Muscle layer of duodenum (tissue), 2 donors: ENCODE data around the gene DSCAML1.

ENCODE experiments used
- H3K27ac ChIP-seq: one replicate; pipeline ENCODE4 v1.7.0; 2013; ENCODE audit warnings: mild to moderate bottlenecking, low read length
- H3K27me3 ChIP-seq: one replicate; pipeline ENCODE4 v1.7.0; 2013; ENCODE audit warnings: low read depth, mild to moderate bottlenecking, control low read depth, low read length
- H3K36me3 ChIP-seq, 2 donors: one replicate each; pipeline ENCODE4 v1.7.0; 2013; ENCODE audit warnings: low read length in 2 of 2, control low read depth in 1 of 2, mild to moderate bottlenecking in 1 of 2; ENCODE audit not compliant: insufficient read depth in 2 of 2, control insufficient read depth in 1 of 2
- H3K4me1 ChIP-seq, 2 donors: one replicate each; pipeline ENCODE4 v1.7.0; 2013; ENCODE audit warnings: low read length in 2 of 2, mild to moderate bottlenecking in 2 of 2, control low read depth in 1 of 2, moderate library complexity in 1 of 2; ENCODE audit not compliant: insufficient read depth in 2 of 2, control insufficient read depth in 1 of 2
- H3K4me3 ChIP-seq, 2 donors: one replicate each; pipeline ENCODE4 v1.7.0; 2013; ENCODE audit warnings: low read length in 2 of 2, low read depth in 1 of 2, mild to moderate bottlenecking in 1 of 2
- H3K9me3 ChIP-seq, 2 donors: one replicate each; pipeline ENCODE4 v1.7.0; 2013; ENCODE audit warnings: low read length in 2 of 2, control low read depth in 1 of 2, mild to moderate bottlenecking in 1 of 2; ENCODE audit not compliant: control insufficient read depth in 1 of 2
- donor health status: healthy.

The DSCAML1 gene

DNA sequence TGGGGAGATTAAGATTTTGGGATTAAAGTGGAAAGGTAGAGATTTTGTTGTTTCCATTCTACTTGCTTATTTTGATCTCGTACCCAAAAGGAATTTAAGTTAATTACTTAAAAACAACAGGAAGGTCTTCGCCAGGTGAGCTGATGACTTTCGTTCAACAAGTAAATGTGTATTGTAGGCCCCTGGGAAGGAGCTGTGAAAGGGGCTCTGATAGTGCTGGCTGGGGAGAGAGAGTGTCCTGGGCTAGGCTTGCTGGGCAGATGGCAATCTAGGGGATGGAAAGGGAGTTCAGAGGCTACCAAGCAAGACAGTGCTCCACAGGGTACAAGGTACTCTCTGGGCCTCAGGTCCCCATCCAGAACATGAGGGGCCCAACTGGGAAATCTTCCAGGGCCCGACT, 279.9 kb downstream of the DSCAML1 start:
- peaks cover 5 to 11% of the 10 kb centered on the region in 2 donors for H3K4me1 ChIP-seq
- no peaks in the 10 kb centered on the region for H3K9me3 ChIP-seq
- H3K36me3 ChIP-seq = no peaks in the 10 kb centered on the region
- no peak overlapping the region for H3K27ac ChIP-seq
- H3K27me3 ChIP-seq = no peaks in the 10 kb centered on the region
- H3K4me3 ChIP-seq = no peak overlapping the region

DNA sequence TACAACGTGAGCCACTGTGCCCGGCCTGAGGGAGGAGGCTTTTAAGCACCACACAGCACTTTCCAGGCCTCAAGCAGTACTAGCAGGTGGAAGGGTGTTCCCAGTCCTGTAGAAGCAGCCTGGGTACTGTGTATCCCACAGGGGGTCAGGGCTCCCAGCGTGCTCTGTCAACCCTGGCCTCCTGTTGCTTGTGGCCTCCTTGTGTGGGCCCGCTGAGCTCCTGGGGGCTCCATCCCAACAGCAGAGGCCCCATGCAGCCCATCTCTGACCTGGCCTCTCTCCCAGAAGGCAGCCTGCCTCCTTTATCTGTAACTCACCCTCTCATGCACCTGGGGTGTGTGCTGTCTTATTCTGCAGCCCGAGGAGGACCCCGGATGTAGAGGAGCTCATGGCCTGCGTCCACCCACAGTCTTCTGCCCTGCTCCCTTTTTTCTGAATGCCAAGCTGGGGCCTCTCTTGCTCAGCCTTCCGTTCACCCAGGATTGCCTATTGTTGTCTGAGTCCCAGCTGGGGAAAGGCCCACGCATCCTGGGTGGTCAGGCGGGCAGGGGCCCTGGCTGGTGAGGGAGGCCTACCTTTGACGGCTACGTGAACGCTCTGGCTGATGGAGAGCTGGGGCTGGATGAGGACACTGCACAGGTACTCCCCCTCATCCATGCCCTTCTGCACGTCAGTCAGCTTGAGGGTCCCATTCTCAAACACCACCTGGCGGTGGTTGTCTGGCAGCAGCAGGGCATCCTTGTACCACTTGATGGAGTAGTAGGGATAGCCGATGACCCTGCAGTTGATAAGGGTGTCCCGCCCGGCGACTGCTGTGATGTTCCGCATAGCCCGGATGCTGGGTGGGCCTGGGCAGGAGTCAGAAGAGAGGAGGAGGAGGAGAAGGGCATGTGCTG, 280.9 kb downstream of the DSCAML1 start:
- H3K27ac ChIP-seq = no peak overlapping the region
- no peak overlapping the region for H3K4me3 ChIP-seq
- H3K9me3 ChIP-seq = no peaks in the 10 kb centered on the region
- no peaks in the 10 kb centered on the region for H3K27me3 ChIP-seq
- H3K36me3 ChIP-seq = no peaks in the 10 kb centered on the region
- H3K4me1 ChIP-seq = peaks cover 5 to 11% of the 10 kb centered on the region in 2 donors

DNA sequence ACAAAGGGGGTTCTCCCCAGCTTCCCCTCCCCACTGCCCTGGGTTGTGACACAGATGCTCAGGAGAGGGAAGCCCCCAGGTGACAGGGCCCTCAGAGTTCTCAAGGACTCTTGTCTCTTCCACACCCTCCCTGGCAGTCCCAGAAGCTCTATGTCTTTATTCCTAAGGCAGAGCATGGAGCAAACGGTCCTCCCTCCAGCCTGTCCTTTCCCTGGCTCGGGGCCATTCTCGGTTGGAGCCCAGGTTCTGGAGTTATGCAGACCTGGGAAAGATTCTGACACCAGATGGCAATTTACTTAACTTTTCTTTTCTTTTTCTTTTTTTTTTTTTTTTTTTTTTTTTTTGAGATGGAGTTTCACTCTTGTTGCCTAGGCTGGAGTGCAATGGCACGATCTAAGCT, 282.8 kb downstream of the DSCAML1 start:
- Histone ChIP-seq H3K27ac (no peak overlapping the region), H3K27me3 (no peaks in the 10 kb centered on the region), H3K4me3 (no peak overlapping the region), H3K36me3 (no peaks in the 10 kb centered on the region), H3K4me1 (peaks cover 0 to 2% of the 10 kb centered on the region in 2 donors), H3K9me3 (no peaks in the 10 kb centered on the region)

DNA sequence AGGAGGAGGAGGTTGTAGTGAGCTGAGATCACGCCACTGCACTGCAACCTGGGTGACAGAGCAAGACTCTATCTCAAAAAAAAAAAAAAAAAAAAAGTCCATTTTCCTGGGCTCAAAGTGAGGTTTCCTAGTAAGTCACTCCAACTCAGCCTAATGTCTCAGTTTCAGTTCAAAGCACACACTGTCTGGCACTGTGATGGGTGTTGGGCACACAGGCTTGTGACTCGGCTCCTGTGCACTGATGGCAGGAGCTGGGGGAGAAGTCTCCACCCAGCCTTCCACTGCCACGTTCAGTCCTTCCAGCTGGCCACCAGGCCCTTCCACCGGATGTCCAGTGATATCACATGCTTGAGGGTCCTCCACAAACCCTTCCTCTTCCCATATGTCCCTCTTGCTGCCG, 283.4 kb downstream of the DSCAML1 start:
- no peaks in the 10 kb centered on the region for H3K36me3 ChIP-seq
- H3K27ac ChIP-seq = no peak overlapping the region
- H3K4me3 ChIP-seq = no peak overlapping the region
- H3K9me3 ChIP-seq = no peaks in the 10 kb centered on the region
- H3K4me1 ChIP-seq = no peaks in the 10 kb centered on the region
- no peaks in the 10 kb centered on the region for H3K27me3 ChIP-seq

DNA sequence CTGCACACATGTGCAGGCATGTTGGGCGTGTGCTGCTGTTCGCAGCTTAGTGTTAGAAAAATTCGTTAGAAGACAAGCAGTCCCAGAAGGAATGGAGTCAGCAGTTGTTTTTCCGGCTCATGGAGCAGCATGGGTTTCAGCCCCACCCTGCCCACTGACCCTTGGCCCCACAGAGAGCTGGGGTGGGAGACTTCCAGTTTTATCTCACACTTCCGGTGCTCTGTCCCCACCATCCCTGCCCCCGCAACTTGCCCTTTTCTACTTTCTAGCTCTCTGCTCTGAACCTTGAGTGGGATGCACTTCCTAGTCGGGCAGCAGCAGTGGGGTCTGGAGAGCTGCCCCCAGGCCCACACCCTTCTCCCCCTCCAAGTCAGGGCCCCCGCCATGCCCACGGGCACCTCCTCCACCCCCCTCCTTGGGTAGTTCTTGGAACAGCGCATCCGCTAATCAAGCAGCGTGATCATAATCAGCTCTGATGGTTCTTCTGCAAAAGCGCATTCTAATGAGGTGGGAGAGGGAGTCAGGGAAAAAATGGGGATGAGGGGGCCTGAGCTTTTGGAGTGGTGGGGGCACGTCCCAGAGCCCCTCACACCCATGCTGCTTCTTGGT, 285.0 kb downstream of the DSCAML1 start:
- H3K4me3 ChIP-seq = no peak overlapping the region
- H3K9me3 ChIP-seq = no peaks in the 10 kb centered on the region
- no peaks in the 10 kb centered on the region for H3K36me3 ChIP-seq
- no peaks in the 10 kb centered on the region for H3K4me1 ChIP-seq
- no peaks in the 10 kb centered on the region for H3K27me3 ChIP-seq
- no peak overlapping the region for H3K27ac ChIP-seq

DNA sequence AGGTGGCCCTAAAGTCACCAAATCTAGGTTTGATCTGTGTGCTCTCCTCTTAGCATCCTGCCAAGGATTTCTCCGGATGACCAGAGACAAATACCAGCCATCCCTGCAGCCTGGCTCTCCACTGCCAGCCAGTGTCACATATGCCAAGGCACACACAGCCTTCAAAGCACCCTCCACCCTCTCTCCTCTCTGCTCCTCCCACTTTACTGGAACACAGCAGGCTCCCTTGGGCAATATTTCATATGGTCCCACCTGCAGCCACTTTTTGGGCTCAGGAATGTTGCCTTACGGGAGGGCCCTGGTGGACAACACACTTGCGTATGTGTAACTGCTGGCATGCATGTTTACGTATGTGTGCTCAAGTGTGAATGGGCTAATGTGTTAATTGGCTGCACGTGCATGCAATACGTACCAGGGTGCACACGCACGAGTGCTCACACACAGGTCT, 285.5 kb downstream of the DSCAML1 start:
- no peaks in the 10 kb centered on the region for H3K27me3 ChIP-seq
- no peak overlapping the region for H3K4me3 ChIP-seq
- H3K36me3 ChIP-seq = no peaks in the 10 kb centered on the region
- no peaks in the 10 kb centered on the region for H3K9me3 ChIP-seq
- H3K4me1 ChIP-seq = no peaks in the 10 kb centered on the region
- H3K27ac ChIP-seq = no peak overlapping the region

DNA sequence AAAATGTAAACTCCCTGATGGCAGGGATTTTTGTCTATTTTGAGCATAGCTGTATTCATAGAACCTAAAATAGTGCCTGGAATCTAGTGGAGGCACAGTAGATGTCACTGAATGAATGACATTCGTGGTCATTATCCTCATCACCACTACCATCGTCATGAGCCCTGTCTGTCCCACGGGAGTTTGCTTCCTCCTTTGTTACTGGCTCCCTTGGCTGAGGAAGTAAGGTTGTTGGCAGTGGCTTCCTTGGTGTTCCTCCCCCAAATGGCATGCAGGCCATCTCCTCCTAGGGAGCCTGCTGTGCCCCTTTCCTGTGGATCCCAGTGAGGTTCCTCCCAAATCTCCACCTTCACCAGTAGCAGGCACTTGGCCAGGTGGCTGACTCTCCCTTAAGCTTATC, 286.4 kb downstream of the DSCAML1 start:
- Histone ChIP-seq H3K4me1 (no peaks in the 10 kb centered on the region), H3K27ac (no peak overlapping the region)

DNA sequence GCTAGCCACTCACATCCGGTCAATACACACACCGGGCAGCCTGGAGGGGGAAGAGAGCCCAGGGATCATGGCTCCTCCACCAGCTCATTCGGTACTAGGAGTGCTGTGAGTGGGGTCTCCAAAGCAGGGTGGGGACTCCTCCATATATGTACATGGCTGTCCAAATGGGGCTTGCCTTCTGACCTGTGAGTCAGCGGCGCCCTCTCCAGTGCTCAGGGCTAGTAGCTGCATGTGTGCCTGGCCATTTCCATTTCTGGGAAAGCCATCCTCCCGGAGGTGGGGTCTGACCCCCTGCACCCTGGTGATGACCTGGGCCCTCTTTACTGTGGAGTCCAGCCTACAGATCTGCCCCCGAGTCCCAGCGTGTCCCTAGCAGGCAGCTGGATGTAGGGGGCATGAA, 287.5 kb downstream of the DSCAML1 start:
- H3K27me3 ChIP-seq = no peaks in the 10 kb centered on the region
- no peak overlapping the region for H3K4me3 ChIP-seq
- H3K9me3 ChIP-seq = no peaks in the 10 kb centered on the region
- no peaks in the 10 kb centered on the region for H3K36me3 ChIP-seq
- no peaks in the 10 kb centered on the region for H3K4me1 ChIP-seq
- no peak overlapping the region for H3K27ac ChIP-seq

More for the DNA sequence above, 286.4 kb downstream of the DSCAML1 start:
- no peaks in the 10 kb centered on the region for H3K27me3 ChIP-seq
- H3K4me3 ChIP-seq = no peak overlapping the region
- no peaks in the 10 kb centered on the region for H3K36me3 ChIP-seq
- no peaks in the 10 kb centered on the region for H3K9me3 ChIP-seq

DNA sequence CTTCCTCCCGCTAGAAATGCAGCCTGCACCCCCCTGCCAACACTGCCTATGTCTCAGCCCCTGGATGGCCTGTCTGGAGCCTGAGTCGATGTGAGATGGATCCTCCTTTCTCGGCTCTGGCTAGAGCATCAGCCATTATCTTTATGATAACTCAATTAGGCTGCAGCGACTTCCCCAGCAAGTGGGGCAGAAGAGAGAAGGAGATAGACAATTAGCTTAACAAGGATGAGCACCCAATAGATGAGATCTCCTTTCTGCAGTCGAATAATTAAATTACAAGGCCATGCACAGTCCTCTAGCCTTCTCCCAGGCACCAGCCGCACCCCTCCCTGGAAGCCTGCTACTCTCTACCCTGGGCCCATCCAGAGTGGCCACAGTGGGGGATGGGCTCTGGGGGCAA, 290.0 kb downstream of the DSCAML1 start:
- H3K4me1 ChIP-seq = no peaks in the 10 kb centered on the region
- H3K27ac ChIP-seq = no peak overlapping the region
- H3K36me3 ChIP-seq = peaks cover 0 to 7% of the 10 kb centered on the region in 2 donors
- H3K4me3 ChIP-seq = no peak overlapping the region
- no peaks in the 10 kb centered on the region for H3K27me3 ChIP-seq
- no peaks in the 10 kb centered on the region for H3K9me3 ChIP-seq

DNA sequence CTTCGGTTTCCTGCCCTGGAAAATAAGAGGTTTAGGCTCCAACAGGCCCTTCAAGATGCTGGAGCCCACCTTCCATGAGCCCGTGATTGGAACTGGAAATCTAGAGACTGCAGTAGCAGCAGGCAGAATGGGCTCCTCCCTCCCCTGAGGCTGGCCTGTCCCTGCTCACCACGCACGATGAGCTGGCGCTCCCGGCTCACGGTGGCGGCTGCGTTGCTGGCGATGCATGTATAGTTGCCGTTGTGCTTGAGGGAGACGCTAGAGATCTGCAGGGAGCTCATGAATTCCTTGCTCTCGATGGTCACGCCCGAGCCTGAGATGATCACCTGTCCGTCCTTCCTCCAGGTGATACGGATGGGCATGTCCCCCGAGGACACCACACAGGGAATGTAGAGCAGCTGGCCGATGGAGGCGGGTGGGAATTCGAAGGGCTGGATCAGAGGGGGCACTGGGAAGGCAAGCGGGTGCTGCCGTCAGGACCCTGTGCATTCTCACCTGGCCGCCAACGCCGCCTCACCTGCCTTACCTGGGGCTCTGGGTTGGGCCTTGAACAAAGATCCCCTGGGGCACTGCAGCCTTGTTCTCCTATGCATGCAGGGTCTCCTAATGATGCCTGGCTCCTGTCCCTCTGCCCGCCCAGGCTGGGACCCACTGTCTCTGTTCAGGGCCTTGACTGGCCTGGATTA, 291.6 kb downstream of the DSCAML1 start:
- H3K36me3 ChIP-seq = peaks cover 0 to 7% of the 10 kb centered on the region in 2 donors
- no peaks in the 10 kb centered on the region for H3K4me1 ChIP-seq
- H3K9me3 ChIP-seq = no peaks in the 10 kb centered on the region
- no peak overlapping the region for H3K27ac ChIP-seq
- no peak overlapping the region for H3K4me3 ChIP-seq
- H3K27me3 ChIP-seq = no peaks in the 10 kb centered on the region

DNA sequence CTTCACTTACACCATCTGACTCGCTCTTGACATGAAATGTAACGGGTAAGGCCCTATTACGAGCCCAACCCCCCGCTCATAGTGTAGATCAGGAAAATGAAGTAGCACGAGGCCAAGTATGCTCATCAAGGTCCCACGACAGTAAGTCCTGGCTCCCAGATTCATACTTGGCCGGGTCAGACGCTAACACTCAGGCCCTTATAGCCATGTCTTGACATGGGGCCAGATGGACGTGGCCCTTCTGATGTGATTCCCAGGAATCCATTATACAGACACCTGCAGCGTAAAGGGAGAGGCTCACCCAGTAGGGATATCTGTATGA, 294.3 kb downstream of the DSCAML1 start:
- Histone ChIP-seq H3K4me3 (no peak overlapping the region), H3K9me3 (no peaks in the 10 kb centered on the region), H3K4me1 (no peaks in the 10 kb centered on the region), H3K36me3 (peaks cover 0 to 7% of the 10 kb centered on the region in 2 donors), H3K27me3 (no peaks in the 10 kb centered on the region), H3K27ac (no peak overlapping the region)
